Omental fat pad (tissue), 4 donors: Measurements from ENCODE around the gene DPP6. TPM values are rescaled to one million over a fixed set of nuclear protein-coding genes. Genes with fewer than 3 reads are reported as not detected.

Source experiments
- ATAC-seq: fragments of 150-250 bp; one replicate; pipeline ENCODE4 v1.9.1; 2016; ENCODE audit warnings: mild to moderate bottlenecking, moderate library complexity; ENCODE audit not compliant: low FRiP score
- DNase-seq: peaks from one replicate; pipeline ENCODE4 v3.0.0-alpha.2; 2019; ENCODE audit warnings: low spot score
- total RNA-seq, 4 donors: library from RNA; depleted of rRNA; stranded (reverse); fragments of >200 nt; gene quantifications; one replicate each; pipeline ENCODE4 v1.1.0, GENCODE V29; 2016
- TF ChIP-seq, protein P1 (sequence below), 3 donors: fragments of 450-650 bp; IDR thresholded peaks; one replicate each; pipeline ENCODE4 v1.5.1; 2016 to 2017; ENCODE audit warnings: antibody characterized with exemption in 3 of 3, mild to moderate bottlenecking in 3 of 3, moderate library complexity in 2 of 3

DPP6 gene
- total RNA-seq, 4 donors from 2014 or later = 0.13 to 1.8 (median 1.3) TPM

DNA sequence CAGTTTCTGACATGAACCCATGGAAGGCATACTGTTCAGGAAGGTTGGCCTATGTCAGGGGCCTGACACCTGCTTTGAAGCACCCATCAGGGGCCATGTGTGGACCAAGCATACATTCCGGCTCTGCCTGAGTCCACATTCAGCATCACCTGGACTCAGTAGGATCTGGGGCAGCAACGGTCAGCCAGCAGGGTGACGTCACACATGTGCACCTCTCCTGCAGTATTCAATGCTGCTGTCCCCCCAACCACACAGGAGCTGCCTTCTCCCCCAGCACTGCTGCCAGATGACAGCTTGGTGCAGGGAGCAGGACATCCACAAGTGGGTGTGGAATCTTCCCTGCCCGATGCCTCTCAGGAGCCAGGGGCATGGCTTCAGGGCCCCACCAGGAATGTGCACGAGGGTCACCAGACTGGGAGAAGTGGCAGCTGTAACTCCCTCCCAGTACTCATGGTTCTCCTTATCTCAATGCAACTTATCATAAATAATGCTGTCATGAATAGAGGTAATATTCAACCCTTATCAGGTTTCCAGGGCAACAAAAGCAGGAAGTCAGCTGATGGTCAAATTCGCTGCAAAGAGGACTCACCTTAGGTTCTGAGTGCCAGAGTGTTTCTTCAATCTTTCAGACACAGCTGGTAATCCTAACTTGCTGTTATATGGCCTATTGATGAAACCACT is 657.8 kb downstream of the DPP6 start:
- TF ChIP-seq, protein P1, sequence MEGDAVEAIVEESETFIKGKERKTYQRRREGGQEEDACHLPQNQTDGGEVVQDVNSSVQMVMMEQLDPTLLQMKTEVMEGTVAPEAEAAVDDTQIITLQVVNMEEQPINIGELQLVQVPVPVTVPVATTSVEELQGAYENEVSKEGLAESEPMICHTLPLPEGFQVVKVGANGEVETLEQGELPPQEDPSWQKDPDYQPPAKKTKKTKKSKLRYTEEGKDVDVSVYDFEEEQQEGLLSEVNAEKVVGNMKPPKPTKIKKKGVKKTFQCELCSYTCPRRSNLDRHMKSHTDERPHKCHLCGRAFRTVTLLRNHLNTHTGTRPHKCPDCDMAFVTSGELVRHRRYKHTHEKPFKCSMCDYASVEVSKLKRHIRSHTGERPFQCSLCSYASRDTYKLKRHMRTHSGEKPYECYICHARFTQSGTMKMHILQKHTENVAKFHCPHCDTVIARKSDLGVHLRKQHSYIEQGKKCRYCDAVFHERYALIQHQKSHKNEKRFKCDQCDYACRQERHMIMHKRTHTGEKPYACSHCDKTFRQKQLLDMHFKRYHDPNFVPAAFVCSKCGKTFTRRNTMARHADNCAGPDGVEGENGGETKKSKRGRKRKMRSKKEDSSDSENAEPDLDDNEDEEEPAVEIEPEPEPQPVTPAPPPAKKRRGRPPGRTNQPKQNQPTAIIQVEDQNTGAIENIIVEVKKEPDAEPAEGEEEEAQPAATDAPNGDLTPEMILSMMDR (IDR thresholded peaks at IDR 0.05) = no peak
- no peak for ATAC-seq

DNA sequence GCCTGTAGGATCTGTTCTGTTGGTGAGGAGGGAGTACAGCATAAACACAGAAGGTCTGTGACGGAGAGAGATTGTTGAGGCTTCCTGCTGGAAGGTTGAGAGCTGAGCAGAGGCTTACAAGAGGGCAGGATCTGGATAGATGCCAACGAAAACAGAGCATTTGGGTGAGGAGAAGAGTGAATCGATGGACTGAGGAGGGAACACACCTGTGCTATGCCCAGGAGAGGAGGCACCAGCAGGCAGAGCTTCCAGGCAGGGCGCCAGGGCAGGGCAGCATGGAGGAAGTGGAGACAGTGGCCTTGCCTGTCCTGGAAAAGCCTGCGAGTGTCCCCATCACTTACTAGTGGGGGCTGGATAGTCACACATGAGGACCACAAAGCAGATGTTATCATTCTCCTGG is 667.8 kb downstream of the DPP6 start:
- TF ChIP-seq, protein P1 (IDR thresholded peaks at IDR 0.05) = no peak
- ATAC-seq (no peak), DNase-seq (no peak)

More for the DNA sequence above, 657.8 kb downstream of the DPP6 start:
- DNase-seq = no peak

DNA sequence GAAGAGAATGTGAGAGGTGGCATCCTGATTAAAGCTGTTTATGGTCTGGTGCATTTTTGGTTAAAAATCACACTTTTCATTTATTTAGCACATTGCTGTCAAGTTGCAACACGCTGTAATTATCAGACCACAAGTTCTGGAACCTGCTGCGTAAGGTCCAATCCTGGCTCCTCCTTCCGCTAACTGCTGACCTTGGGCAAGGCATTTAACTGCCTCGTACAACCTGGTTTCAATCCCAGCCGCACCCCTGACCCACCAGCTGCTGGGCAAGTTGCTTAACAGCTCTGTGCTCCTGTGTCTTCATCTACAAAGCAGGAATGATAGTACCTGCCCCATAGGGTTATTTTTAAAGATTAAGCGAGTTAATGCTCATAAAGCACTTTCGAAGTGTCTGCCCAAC is 668.9 kb downstream of the DPP6 start:
- DNase-seq (no peak), ATAC-seq (no peak)
- TF ChIP-seq, protein P1 (IDR thresholded peaks at IDR 0.05) = no peak

DNA sequence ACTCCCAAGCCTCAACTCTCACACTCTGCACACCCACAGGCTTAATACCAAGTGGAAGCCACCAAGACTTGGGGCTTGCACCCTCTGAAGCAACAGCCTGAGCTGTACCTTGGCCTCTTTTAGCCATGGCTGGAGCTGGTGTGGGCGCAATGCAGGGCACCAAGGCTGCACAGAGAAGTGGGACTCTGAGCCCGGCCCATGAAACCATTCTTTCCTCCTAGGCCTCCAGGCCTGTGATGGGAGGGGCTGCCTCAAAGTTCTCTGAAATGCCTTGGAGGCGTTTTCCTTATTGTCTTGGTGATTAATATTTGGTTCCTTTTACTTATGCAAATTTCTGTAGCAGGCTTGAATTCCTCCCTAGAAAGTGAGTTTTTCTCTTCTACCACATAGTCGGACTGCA is 674.2 kb downstream of the DPP6 start:
- ATAC-seq (no peak), DNase-seq (no peak)
- TF ChIP-seq, protein P1 (IDR thresholded peaks at IDR 0.05) = no peak

DNA sequence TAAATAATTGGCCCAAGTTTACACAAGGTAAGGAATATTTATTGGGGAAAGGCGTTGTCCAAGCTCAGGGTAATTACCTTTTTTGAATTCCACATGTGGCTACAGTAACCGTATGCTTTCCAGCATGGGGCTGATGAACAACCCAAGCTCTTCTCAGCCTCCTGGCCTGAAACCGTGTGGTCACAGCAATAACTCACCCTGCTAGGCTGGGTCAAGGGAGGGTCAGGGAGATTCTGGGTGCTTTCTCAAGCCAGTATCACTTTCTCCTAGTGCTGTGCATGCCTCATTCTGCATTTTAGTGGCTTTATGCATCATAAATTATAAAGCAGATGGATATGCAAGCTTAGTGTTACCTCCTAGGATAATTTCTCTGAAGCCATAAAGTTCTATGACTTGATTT is 676.9 kb downstream of the DPP6 start:
- DNase-seq (no peak), ATAC-seq (no peak)
- TF ChIP-seq, protein P1 (IDR thresholded peaks at IDR 0.05) = no peak

DNA sequence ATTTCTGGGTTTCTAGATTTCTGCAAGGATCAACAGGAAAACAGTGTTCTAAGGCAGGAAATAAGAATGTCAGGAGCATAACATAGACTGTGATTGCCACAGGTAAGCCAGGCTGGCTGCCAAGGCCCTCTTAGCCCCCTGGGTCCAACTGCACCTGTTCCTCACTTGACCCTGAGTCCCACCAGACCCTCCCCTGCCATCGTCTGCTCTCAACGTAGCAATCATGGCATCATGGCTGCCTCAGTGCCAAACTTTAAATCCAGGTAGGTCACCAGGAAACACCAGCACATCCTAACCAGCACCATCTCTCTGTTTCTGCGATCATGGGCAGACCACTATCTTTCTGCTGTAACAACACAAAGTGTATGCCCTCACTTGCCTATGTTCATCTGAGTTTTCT is 683.6 kb downstream of the DPP6 start:
- TF ChIP-seq, protein P1 (IDR thresholded peaks at IDR 0.05) = no peak
- ATAC-seq (no peak), DNase-seq (no peak)

DNA sequence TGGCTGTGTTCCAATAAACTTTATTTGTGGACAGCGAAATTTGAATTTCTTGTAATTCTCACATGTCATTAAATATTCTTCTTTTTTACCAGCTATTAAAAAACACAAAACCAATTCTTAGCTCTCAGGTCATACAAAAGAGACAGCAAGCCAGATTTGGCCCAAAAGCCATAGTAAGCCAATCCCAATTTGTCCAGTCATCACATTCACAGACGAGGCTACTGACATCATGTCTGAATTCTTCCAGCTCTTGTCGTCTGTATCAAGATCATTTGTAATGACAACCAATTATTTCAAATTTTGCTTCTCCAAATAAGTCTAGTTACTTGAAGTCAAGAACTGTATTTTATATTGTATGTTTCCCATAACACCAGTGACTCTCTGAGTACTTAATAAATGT is 684.2 kb downstream of the DPP6 start:
- no peak for ATAC-seq
- no peak for DNase-seq
- TF ChIP-seq, protein P1 (IDR thresholded peaks at IDR 0.05) = no peak
